SK-N-MC (cell line): ENCODE results near the gene ART3.
"Not testable (repeated sequence)": the region's sequence is repeated elsewhere in the genome, so short reads cannot be mapped to it uniquely, and the experiment has no call there.

Source experiments
- EZH2 ChIP-seq: fragments of 200-600 bp; sonication (generic); IDR thresholded peaks from one replicate; pipeline ENCODE4 v1.6.1; 2017; ENCODE audit warnings: antibody characterized with exemption
- FOXP2 ChIP-seq: optimal IDR thresholded peaks from 2 replicates; pipeline ENCODE3; 2011; ENCODE audit warnings: mild to moderate bottlenecking, moderate library complexity; ENCODE audit not compliant: insufficient read depth; ENCODE audit errors: extremely low read length, control extremely low read depth
- POLR2AphosphoS5 ChIP-seq: IDR thresholded peaks from 2 replicates; pipeline ENCODE4 v1.6.1; 2012; ENCODE audit warnings: mild to moderate bottlenecking, low read depth, low read length, borderline replicate concordance

GRCh38 chr4:76044686-76045085 is 29.8 kb upstream of the ART3 start:
- not testable (repeated sequence) for TF ChIP-seq POLR2AphosphoS5, EZH2, FOXP2
